Ascending aorta (tissue), 2 donors: ENCODE results near the gene CASQ1. TPM values are rescaled to one million over a fixed set of nuclear protein-coding genes. Genes with fewer than 3 reads are reported as not detected.
A peak's percentile ranks its signal among the peaks of the same experiment; 100 is the strongest.

ENCODE experiments used
- DNase-seq, 2 donors: peaks; one replicate each; pipeline ENCODE4 v3.0.0-alpha.2; 2019; ENCODE audit warnings: low spot score in 2 of 2
- H3K27ac ChIP-seq, 2 donors: fragments of 200-600 bp; sonication (generic); one replicate each; pipeline ENCODE4 v1.5.1; 2016 to 2017; ENCODE audit warnings: mild to moderate bottlenecking in 1 of 2
- H3K27me3 ChIP-seq: fragments of 200-600 bp; sonication (generic); one replicate; pipeline ENCODE4 v1.5.1; 2017
- H3K36me3 ChIP-seq, 2 donors: fragments of 200-600 bp; sonication (generic); one replicate each; pipeline ENCODE4 v1.5.1; 2016
- H3K4me1 ChIP-seq, 2 donors: fragments of 200-600 bp; sonication (generic); one replicate each; pipeline ENCODE4 v1.5.1; 2016 to 2017; ENCODE audit warnings: mild to moderate bottlenecking in 1 of 2
- H3K4me3 ChIP-seq, 2 donors: fragments of 200-600 bp; sonication (generic); one replicate each; pipeline ENCODE4 v1.5.1; 2016 to 2017; ENCODE audit warnings: mild to moderate bottlenecking in 1 of 2
- H3K9me3 ChIP-seq, 2 donors: fragments of 200-600 bp; sonication (generic); one replicate each; pipeline ENCODE4 v1.5.1; 2016
- intact Hi-C: fragments of 100-400 bp; cut with DNase I; formaldehyde crosslinking; loops from one replicate; pipeline ENCODE4 v1.15.1; 2023
- total RNA-seq: library from RNA; depleted of rRNA; stranded (reverse); fragments of >200 nt; gene quantifications from one replicate; pipeline ENCODE4 v1.1.0, GENCODE V29; 2016
- TF ChIP-seq, protein P1 (sequence below), 3 experiments: fragments of 200-600 bp in 2 of 3; fragments of 450-650 bp in 1 of 3; sonication (generic) in 2 of 3; IDR thresholded peaks; one replicate each; pipeline ENCODE4 v1.5.1; 2016 to 2019; ENCODE audit warnings: antibody characterized with exemption in 3 of 3, mild to moderate bottlenecking in 1 of 3, moderate library complexity in 1 of 3

The CASQ1 gene
- total RNA-seq, result not detected

DNA sequence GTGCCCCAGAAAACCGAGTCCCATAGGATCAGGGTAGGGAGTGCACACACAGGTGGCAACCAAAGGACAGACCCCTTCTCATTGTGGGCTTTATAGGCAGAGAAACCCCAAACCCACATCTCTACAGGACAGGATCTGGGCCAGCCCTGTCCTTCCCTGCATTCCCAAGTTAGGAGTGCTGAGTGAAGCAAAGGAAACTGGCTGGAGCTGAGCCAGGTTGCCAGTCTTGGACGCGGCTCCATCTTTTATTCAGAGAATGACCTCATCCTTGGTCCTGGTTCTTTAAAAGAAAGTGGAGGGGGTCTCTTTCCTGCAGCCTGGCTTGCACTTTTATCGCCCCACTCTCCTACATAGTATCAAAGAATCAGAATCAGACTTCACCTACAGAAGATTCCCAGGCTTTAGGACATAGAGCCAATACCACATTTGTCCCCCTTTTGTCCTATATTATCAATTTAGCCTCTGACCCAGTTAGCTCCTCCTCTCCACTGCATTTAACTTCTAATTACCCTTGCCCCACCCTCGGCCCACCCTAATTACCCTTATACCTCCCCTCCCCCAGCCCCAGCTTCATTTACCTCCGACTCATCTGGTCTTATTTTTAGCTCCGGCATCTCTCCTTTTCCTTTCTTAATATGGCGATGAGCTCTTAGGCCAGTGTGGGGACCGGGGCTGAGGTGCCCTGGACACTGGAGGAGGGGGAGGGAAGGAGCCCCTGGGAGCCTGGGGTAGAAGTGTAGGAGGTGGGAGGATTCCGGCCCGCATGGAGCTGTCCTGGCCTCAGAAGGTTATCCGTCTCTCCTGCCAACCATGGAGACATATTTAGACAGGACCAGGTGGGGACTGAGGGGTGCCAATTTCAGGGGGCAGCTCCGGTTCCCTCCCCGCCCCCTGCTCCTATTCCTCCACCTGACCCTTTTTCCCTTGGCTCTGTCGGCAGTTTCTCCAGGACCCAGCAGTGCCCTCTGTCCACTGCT lies at the start of gene CASQ1:
CASQ1 (plus strand) TSS at position 927 of the 977 bp plus-strand sequence. CDS start 177 bp downstream, outside the sequence.
- no peaks in the 10 kb centered on the region for H3K36me3 ChIP-seq
- H3K27ac ChIP-seq, result peak within 1 kb of the TSS in 1 of 2 donors; percentile 25
- H3K4me3 ChIP-seq, result peak within 1 kb of the TSS in 1 of 2 donors; percentile 5
- intact Hi-C loops, result loop anchor here (5.0 kb wide), 1 partner anchor 38 kb away; the partner anchor contains the start of gene ATP1A4
- DNase-seq, result peak in 1 of 2 donors; percentile 86
- no peaks in the 10 kb centered on the region for H3K27me3 ChIP-seq
- TF ChIP-seq, protein P1, sequence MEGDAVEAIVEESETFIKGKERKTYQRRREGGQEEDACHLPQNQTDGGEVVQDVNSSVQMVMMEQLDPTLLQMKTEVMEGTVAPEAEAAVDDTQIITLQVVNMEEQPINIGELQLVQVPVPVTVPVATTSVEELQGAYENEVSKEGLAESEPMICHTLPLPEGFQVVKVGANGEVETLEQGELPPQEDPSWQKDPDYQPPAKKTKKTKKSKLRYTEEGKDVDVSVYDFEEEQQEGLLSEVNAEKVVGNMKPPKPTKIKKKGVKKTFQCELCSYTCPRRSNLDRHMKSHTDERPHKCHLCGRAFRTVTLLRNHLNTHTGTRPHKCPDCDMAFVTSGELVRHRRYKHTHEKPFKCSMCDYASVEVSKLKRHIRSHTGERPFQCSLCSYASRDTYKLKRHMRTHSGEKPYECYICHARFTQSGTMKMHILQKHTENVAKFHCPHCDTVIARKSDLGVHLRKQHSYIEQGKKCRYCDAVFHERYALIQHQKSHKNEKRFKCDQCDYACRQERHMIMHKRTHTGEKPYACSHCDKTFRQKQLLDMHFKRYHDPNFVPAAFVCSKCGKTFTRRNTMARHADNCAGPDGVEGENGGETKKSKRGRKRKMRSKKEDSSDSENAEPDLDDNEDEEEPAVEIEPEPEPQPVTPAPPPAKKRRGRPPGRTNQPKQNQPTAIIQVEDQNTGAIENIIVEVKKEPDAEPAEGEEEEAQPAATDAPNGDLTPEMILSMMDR (IDR thresholded peaks at IDR 0.05), result no peak
- H3K4me1 ChIP-seq, result peaks cover 9 to 20% of the 10 kb centered on the region in 2 donors
- no peaks in the 10 kb centered on the region for H3K9me3 ChIP-seq

DNA sequence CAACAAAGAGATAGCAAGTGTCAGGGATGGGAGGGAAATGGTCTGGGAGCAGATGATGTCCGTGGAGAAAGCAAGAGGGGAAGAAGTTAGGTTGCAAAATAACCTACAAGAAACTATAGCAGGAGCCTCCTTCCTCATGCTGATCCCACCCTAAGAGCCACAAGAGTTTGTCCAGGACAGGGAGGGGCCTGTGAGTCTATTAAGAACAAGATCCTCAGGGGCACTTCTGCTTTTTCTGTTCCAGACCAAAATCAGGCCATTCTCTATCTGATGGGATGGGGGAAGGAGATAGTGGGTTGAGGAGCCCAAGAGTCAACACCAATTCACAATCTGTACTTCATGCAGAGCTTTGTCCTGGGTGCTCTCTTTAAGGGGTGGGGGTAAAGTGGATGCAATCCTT lies 46.7 kb upstream of the CASQ1 start:
- TF ChIP-seq, protein P1 (IDR thresholded peaks at IDR 0.05), result no peak
- peaks cover 18 to 28% of the 10 kb centered on the region in 2 donors for H3K36me3 ChIP-seq
- intact Hi-C loops, result no loop called here
- no peak overlapping the region for H3K4me3 ChIP-seq
- H3K4me1 ChIP-seq, result peaks cover 0 to 6% of the 10 kb centered on the region in 2 donors
- no peak for DNase-seq
- H3K9me3 ChIP-seq, result no peaks in the 10 kb centered on the region
- H3K27ac ChIP-seq, result no peak overlapping the region
- H3K27me3 ChIP-seq, result no peaks in the 10 kb centered on the region

DNA sequence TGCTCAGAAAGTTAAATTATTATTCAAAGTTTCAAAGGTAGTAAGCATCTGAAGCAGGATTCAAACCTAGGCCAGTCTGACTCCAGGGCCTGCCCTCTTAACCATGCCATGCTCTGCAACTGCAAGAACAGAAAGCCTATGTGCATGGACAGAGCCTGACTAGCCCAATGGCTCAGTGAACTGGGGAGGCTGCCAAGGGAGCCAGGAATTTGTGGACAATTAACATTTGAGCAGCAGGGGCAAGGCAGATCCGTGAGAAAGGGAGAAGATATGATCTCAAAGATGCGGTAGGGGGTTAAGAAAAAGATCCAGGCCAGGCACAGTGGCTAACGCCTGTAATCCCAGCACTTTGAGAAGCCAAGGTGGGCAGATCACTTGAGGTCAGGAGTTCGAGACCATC lies 45.5 kb upstream of the CASQ1 start:
- Histone ChIP-seq H3K9me3 (no peaks in the 10 kb centered on the region), H3K4me1 (peaks cover 0 to 10% of the 10 kb centered on the region in 2 donors), H3K27ac (no peak overlapping the region), H3K27me3 (no peaks in the 10 kb centered on the region), H3K4me3 (no peak overlapping the region), H3K36me3 (peaks cover 8 to 16% of the 10 kb centered on the region in 2 donors)
- intact Hi-C loops, result no loop called here
- no peak for DNase-seq
- TF ChIP-seq, protein P1 (IDR thresholded peaks at IDR 0.05), result no peak

DNA sequence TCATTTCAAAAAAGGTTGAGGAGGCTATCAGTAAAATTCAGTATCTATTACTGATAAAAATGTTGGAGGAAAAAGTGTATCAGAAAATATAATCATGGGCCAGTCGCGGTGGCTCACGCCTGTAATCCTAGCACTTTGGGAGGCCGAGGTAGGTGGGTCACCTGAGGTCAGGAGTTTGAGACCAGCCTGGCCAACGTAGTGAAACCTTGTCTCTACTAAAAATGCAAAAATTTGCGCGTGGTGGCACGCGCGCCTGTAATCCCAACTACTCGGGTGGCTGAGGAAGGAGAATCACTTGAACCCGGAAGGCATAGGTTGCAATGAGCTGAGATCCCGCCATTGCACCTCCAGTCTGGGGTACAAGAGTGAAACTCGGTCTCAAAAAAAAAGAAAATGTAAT lies 44.3 kb upstream of the CASQ1 start:
- Histone ChIP-seq H3K27me3 (no peaks in the 10 kb centered on the region), H3K9me3 (no peaks in the 10 kb centered on the region), H3K36me3 (peaks cover 6 to 12% of the 10 kb centered on the region in 2 donors), H3K27ac (no peak overlapping the region), H3K4me3 (no peak overlapping the region), H3K4me1 (peaks cover 5 to 12% of the 10 kb centered on the region in 2 donors)
- DNase-seq, result no peak
- intact Hi-C loops, result no loop called here
- TF ChIP-seq, protein P1 (IDR thresholded peaks at IDR 0.05), result no peak

DNA sequence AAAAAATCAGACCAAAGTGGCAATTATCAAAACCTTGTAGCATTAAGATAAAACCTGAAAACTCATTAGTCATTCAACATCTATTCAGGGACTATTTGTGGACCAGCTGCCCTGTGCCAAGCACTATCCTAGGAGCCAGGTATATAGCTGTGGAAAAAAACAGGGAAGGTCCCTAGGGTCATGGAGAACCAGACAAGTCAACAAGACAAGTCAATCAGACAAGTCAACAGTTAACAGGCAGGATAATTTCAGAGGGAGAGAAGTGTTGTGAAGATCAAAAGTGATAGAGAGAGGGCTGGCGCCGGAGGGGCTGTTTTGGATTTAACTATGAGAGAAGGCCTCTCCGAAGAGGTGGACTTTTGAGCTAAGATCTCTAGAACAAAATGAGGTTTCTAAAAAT lies 42.3 kb upstream of the CASQ1 start:
- H3K4me1 ChIP-seq, result peaks cover 5 to 12% of the 10 kb centered on the region in 2 donors
- intact Hi-C loops, result loop anchor here (2.0 kb wide), 1 partner anchor 15 kb away; no protein-coding TSS in a partner anchor
- H3K36me3 ChIP-seq, result no peaks in the 10 kb centered on the region
- no peaks in the 10 kb centered on the region for H3K27me3 ChIP-seq
- H3K27ac ChIP-seq, result peak overlapping the region; percentile 65 to 72
- DNase-seq, result no peak
- no peak overlapping the region for H3K4me3 ChIP-seq
- H3K9me3 ChIP-seq, result no peaks in the 10 kb centered on the region
- TF ChIP-seq, protein P1 (IDR thresholded peaks at IDR 0.05), result no peak
